Neural progenitor cell (in vitro differentiated cells): ENCODE data around the gene CDH11.

Source experiments
- CTCF ChIP-seq: fragments of 200-600 bp; sonication (generic); IDR thresholded peaks from 2 replicates; pipeline ENCODE4 v1.5.1; 2017; ENCODE audit warnings: antibody characterized with exemption, mild to moderate bottlenecking
- EZH2 ChIP-seq: fragments of 200-600 bp; sonication (generic); IDR thresholded peaks from 2 replicates; pipeline ENCODE4 v1.6.1; 2017; ENCODE audit warnings: antibody characterized with exemption, mild to moderate bottlenecking, moderate library complexity
- EZH2phosphoT487 ChIP-seq: fragments of 200-600 bp; sonication (generic); IDR thresholded peaks from 2 replicates; pipeline ENCODE4 v1.6.1; 2017; ENCODE audit warnings: antibody characterized with exemption

- TF ChIP-seq CTCF (no peak), EZH2 (no peak), EZH2phosphoT487 (no peak)
Measured at GRCh38 chr16:65042438-65043365, 79.2 kb downstream of the CDH11 start.
